ENCODE measurements around the gene SLC6A6. TPM values are rescaled to one million over a fixed set of nuclear protein-coding genes. Genes with fewer than 3 reads are reported as not detected.

Gene SLC6A6
- total and polyA plus RNA-seq, 2 experiments from 2014 or later = 30.7 to 58.9 TPM

DNA sequence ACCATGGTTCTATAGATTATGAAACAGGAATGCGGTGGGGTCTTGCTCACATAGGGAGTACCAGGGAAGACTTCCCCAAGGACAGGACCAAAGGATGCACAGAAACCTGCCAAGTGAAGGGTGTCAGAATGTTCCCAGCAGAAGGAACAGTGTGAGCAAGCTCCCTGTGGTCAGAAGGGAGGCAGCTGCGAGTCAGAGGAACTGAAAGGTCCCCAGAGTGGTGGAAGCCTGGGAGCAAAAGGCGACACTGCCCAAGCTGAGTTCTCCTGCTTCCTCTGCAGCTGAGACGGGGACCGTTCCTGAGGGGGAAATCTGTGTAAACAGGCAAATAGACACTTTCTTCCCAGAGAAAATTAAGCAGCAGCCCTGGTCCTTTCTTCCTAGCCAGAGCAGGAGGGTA, 14.2 kb upstream of the SLC6A6 start:
- H3K9me3 ChIP-seq (ENCODE audit: low read depth) = no peaks in the 10 kb centered on the region
- no peaks in the 10 kb centered on the region for H3K27me3 ChIP-seq
- no peak overlapping the region for H3K4me3 ChIP-seq
- no peak overlapping the region for H3K27ac ChIP-seq
- 87% methylated on average over 5 of the region's 5 CpGs for WGBS (ENCODE audit: low lambda C conversion rate, missing lambda C conversion rate)
- H3K79me2 ChIP-seq = no peaks in the 10 kb centered on the region
- H3K4me1 ChIP-seq (ENCODE audit: insufficient read depth) = no peaks in the 10 kb centered on the region
- H3K9me2 ChIP-seq (replicated peaks; ENCODE audit: insufficient read depth) = no peaks in the 10 kb centered on the region
- H3K4me2 ChIP-seq = no peak overlapping the region
- TF ChIP-seq EZH2phosphoT487 (IDR thresholded peaks at IDR 0.05; ENCODE audit: low read depth, severe bottlenecking, unreplicated experiment) = no peak
- no peak for TF ChIP-seq EZH2 (IDR thresholded peaks at IDR 0.05; ENCODE audit: borderline replicate concordance)
- TF ChIP-seq, protein P1, sequence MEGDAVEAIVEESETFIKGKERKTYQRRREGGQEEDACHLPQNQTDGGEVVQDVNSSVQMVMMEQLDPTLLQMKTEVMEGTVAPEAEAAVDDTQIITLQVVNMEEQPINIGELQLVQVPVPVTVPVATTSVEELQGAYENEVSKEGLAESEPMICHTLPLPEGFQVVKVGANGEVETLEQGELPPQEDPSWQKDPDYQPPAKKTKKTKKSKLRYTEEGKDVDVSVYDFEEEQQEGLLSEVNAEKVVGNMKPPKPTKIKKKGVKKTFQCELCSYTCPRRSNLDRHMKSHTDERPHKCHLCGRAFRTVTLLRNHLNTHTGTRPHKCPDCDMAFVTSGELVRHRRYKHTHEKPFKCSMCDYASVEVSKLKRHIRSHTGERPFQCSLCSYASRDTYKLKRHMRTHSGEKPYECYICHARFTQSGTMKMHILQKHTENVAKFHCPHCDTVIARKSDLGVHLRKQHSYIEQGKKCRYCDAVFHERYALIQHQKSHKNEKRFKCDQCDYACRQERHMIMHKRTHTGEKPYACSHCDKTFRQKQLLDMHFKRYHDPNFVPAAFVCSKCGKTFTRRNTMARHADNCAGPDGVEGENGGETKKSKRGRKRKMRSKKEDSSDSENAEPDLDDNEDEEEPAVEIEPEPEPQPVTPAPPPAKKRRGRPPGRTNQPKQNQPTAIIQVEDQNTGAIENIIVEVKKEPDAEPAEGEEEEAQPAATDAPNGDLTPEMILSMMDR (IDR thresholded peaks at IDR 0.05; ENCODE audit: poor library complexity) = no peak
- H3K36me3 ChIP-seq (replicated peaks; ENCODE audit: insufficient read depth, low read depth) = no peaks in the 10 kb centered on the region
- H2AFZ ChIP-seq = no peak overlapping the region
- no peak for DNase-seq (ENCODE audit: low spot score)
- no peaks in the 10 kb centered on the region for H4K20me1 ChIP-seq (ENCODE audit: insufficient read depth, poor library complexity, severe bottlenecking)

DNA sequence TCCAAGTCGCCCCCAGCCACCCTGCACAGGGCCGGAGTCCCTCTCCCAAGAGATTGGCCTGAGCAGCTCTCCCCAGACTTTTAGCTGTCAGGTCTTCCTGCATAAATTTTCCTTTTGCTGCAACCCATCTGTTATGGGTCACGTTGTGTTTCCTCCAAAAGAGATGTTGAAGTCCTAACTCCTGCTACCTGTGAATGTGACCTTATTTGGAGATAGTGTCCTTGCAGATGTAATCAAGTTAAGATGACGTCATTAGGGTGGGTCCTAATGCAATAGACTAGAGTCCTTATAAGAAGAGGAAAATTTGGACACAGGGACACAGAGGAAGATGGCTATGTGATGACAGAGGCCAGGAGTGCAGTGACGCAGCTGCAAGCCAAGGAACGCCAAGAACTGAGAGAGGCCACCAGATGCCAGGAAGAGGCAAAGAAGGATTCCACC, 13.2 kb upstream of the SLC6A6 start:
- 93% methylated on average over 6 of the region's 6 CpGs for WGBS (ENCODE audit: low lambda C conversion rate, missing lambda C conversion rate)
- Histone ChIP-seq H3K4me1 (ENCODE audit: insufficient read depth) (no peaks in the 10 kb centered on the region), H3K9me2 (replicated peaks; ENCODE audit: insufficient read depth) (no peaks in the 10 kb centered on the region), H3K4me3 (no peak overlapping the region), H2AFZ (no peak overlapping the region), H3K9me3 (ENCODE audit: low read depth) (no peaks in the 10 kb centered on the region), H3K79me2 (no peaks in the 10 kb centered on the region), H3K36me3 (replicated peaks; ENCODE audit: insufficient read depth, low read depth) (no peaks in the 10 kb centered on the region), H3K27me3 (no peaks in the 10 kb centered on the region), H3K4me2 (no peak overlapping the region), H4K20me1 (ENCODE audit: insufficient read depth, poor library complexity, severe bottlenecking) (no peaks in the 10 kb centered on the region), H3K27ac (no peak overlapping the region)
- DNase-seq (ENCODE audit: low spot score) = no peak
- TF ChIP-seq EZH2 (IDR thresholded peaks at IDR 0.05; ENCODE audit: borderline replicate concordance) = no peak
- TF ChIP-seq, protein P1 (IDR thresholded peaks at IDR 0.05; ENCODE audit: poor library complexity) = no peak

DNA sequence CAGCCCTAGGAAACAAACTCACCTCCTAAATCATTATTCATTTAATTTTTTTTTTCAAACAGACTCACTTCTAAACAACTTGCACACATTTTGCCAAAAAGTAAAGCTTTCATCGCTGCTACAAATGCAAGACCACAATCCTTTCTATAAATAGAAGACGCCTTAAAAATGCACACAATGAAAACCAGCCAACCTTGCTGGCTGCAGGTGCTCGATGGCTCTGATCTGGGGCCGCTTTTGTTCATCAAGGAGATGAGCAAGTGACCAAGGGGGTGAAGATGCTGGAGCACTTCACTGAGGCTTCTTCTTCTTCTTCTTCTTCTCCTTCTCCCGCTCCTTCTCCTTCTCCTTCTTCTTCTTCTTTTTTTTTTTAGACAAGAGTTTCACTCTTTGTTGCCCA, 12.7 kb upstream of the SLC6A6 start:
- no peak for DNase-seq (ENCODE audit: low spot score)
- Histone ChIP-seq H3K27ac (no peak overlapping the region), H3K4me3 (no peak overlapping the region), H3K4me2 (no peak overlapping the region), H3K4me1 (ENCODE audit: insufficient read depth) (no peaks in the 10 kb centered on the region), H3K9me2 (replicated peaks; ENCODE audit: insufficient read depth) (no peaks in the 10 kb centered on the region), H3K27me3 (no peaks in the 10 kb centered on the region), H3K79me2 (no peaks in the 10 kb centered on the region), H3K36me3 (replicated peaks; ENCODE audit: insufficient read depth, low read depth) (no peaks in the 10 kb centered on the region), H2AFZ (no peak overlapping the region), H4K20me1 (ENCODE audit: insufficient read depth, poor library complexity, severe bottlenecking) (no peaks in the 10 kb centered on the region), H3K9me3 (ENCODE audit: low read depth) (no peaks in the 10 kb centered on the region)
- 61% methylated on average over 4 of the region's 5 CpGs for WGBS (ENCODE audit: low lambda C conversion rate, missing lambda C conversion rate)
- TF ChIP-seq EZH2phosphoT487 (IDR thresholded peaks at IDR 0.05; ENCODE audit: low read depth, severe bottlenecking, unreplicated experiment) (no peak), EZH2 (IDR thresholded peaks at IDR 0.05; ENCODE audit: borderline replicate concordance) (no peak)
- TF ChIP-seq, protein P1 (IDR thresholded peaks at IDR 0.05; ENCODE audit: poor library complexity) = no peak

DNA sequence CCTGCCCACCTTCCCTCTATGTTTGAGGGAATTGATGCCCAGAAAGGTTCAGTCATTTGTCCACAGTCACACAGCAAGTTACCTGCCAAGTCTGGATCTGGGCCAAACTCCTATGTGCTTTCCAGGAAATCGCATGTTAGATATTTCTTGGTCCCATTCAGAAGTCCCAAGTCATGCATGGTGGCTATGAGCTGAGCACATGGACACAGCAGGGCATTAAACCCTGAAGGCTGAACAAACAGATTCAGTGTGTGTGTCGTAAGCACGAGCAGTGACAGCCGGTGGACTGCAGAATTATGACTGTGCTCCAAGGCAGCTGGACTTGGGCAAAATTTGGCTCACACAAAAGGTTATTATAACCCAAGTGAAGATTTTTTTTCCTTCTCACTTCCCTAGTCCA, 11.4 kb upstream of the SLC6A6 start:
- Histone ChIP-seq H3K4me2 (no peak overlapping the region), H3K27ac (no peak overlapping the region), H3K4me3 (no peak overlapping the region)

More for the DNA sequence above, 11.4 kb upstream of the SLC6A6 start:
- H3K27me3 ChIP-seq = no peaks in the 10 kb centered on the region
- H3K36me3 ChIP-seq (replicated peaks; ENCODE audit: insufficient read depth, low read depth) = no peaks in the 10 kb centered on the region
- H3K4me1 ChIP-seq (ENCODE audit: insufficient read depth) = no peaks in the 10 kb centered on the region
- WGBS (ENCODE audit: low lambda C conversion rate, missing lambda C conversion rate) = 50% methylated on average over 4 of the region's 4 CpGs
- H3K79me2 ChIP-seq = no peaks in the 10 kb centered on the region
- no peaks in the 10 kb centered on the region for H3K9me2 ChIP-seq (replicated peaks; ENCODE audit: insufficient read depth)
- H3K9me3 ChIP-seq (ENCODE audit: low read depth) = no peaks in the 10 kb centered on the region
- H4K20me1 ChIP-seq (ENCODE audit: insufficient read depth, poor library complexity, severe bottlenecking) = no peaks in the 10 kb centered on the region
- peak; percentile 63 for DNase-seq (ENCODE audit: low spot score)
- no peak overlapping the region for H2AFZ ChIP-seq
- TF ChIP-seq EZH2 (IDR thresholded peaks at IDR 0.05; ENCODE audit: borderline replicate concordance) (no peak), EZH2phosphoT487 (IDR thresholded peaks at IDR 0.05; ENCODE audit: low read depth, severe bottlenecking, unreplicated experiment) (no peak)
- TF ChIP-seq, protein P1 (IDR thresholded peaks at IDR 0.05; ENCODE audit: poor library complexity) = no peak

Data from hepatocyte (in vitro differentiated cells).